ENCODE data around the gene RALGDS. TPM values are rescaled to one million over a fixed set of nuclear protein-coding genes. Genes with fewer than 3 reads are reported as not detected.
"Not testable (repeated sequence)": the region's sequence is repeated elsewhere in the genome, so short reads cannot be mapped to it uniquely, and the experiment has no call there.

The RALGDS gene
- total RNA-seq, 2 donors from 2014 or later, result 45.3 to 77.0 TPM

DNA sequence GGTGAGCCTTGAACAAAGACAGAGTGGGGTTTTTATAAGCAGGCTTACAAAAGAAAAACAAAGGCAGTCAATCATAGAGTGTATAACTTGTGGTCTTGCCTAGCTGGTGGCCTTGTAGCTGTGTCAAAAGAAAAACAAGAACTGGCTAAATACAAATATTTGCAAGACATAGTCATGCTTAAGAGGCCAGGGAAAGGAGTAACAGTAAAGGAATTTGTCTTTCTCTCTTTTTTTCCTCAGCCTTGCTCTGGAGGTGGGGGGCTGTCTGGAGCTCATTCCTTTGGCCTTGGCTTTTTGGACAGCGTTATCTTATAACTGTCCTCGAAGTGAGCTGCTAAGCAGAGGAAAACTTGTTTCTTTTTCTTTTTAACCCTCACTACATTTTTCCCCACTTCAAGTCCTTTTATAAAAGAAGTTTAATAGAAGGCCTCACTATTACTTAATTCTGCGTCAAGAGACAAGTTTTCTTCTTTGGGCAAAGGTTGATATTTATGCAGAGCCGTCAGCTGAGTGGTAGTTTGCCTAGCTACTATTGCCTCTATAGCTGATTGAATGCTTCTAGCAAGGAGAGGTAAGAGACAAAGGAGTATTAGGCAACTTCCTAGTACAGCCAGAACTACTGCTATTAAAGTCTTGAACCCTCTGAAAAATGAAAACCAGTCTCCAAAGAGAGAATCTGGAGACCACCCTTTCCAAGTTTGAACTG, 45.0 kb downstream of the RALGDS start:
- H3K36me3 Mint-ChIP-seq, result no peaks in the 10 kb centered on the region
- no peak for DNase-seq (ENCODE audit: low spot score in 2 of 2)
- H3K27ac Mint-ChIP-seq, result no peak overlapping the region
- H3K9me3 Mint-ChIP-seq, result no peaks in the 10 kb centered on the region
- ATAC-seq, result no peak

DNA sequence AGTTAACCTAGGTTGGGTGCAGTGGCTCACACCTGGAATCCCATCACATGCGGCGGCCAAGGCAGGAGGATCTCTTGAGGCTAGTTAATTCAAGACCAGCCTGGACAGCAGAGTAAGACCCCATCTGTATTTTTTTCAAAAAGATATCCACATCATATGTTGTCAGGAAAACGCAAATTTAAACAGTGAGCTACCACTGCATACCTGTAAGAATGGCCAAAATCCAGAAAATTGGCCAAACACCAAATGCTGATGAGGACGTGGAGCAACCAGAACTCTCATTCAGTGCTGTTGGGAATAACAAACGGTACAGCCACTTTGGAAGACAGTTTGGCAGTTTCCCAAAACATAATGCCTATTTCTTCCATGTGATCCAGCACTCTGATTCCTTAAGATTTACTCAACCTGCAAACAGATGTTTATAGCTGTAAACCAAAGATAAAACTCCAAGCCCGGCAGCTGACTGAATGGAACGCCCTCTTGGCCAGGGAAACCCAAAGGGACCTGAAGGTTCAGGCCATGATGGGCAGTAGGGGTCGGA, 46.9 kb downstream of the RALGDS start:
- Mint-ChIP-seq H3K36me3 (no peaks in the 10 kb centered on the region), H3K27ac (no peak overlapping the region), H3K9me3 (no peaks in the 10 kb centered on the region)
- ATAC-seq (no peak), DNase-seq (ENCODE audit: low spot score in 2 of 2) (no peak)

DNA sequence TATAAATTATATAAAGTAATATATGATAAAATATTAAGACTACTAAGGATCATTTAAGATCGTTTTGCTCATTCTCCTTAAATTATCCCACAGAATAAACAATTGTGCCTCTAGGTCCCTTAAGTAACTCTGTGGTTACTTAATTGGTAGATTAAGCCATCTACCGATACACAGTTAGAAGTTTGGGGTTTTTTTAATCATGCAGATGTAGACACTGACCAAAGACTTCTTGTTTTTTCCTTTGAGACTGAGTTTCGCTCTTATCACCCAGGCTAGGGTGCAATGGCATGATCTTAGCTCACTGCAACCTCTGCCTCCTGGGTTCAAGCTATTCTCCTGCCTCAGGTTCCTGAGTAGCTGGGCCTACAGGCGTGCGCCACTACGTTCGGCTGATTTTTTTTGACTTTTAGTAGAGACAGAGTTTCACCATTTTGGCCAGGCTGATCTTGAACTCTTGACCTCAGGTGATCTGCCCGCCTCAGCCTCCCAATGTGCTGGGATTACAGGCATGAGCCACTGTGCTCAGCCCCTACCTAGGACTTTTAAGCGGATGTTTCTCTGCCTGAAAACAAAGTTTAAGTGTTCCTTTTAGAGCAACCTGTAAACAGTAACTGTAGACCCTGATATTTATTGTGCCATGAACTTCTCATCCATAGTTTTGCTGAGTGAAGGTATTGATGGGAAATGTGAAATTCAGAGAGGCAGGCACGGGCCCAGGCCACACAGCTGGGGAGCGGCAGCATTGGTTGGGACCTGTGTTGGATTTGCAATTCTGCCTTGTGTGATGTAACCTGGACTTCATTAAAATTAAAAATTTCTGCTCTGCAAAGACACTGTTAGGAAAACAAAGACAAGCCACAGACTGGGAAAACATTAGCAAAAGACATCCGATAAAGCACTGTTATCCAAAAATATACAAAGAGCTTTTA, 47.7 kb downstream of the RALGDS start:
- ATAC-seq (no peak), DNase-seq (ENCODE audit: low spot score in 2 of 2) (no peak)
- Mint-ChIP-seq H3K27ac (no peak overlapping the region), H3K9me3 (no peaks in the 10 kb centered on the region), H3K36me3 (no peaks in the 10 kb centered on the region)

DNA sequence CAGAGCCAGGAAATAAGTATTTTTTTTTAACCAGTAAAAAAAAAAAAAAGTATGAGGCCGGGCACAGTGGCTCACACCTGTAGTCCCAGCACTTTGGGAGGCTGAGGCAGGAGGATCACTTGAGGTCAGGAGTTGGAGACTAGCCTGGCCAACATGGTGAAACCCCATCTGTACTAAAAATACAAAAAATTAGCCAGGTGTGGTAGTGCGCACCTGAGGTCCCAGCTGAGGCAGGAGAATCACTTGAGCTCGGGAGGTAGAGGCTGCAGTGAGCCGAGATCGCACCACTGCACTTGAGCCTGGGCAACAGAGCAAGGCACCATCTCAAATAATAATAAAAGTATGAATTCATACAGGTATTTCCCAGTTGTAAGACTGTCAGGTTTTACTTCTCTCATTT, 48.8 kb downstream of the RALGDS start:
- ATAC-seq; DNase-seq (ENCODE audit: low spot score in 2 of 2); H3K36me3 Mint-ChIP-seq; H3K9me3 Mint-ChIP-seq: not testable (repeated sequence)
- H3K27ac Mint-ChIP-seq, result peak overlapping the region in 1 of 2 donors; percentile 90

DNA sequence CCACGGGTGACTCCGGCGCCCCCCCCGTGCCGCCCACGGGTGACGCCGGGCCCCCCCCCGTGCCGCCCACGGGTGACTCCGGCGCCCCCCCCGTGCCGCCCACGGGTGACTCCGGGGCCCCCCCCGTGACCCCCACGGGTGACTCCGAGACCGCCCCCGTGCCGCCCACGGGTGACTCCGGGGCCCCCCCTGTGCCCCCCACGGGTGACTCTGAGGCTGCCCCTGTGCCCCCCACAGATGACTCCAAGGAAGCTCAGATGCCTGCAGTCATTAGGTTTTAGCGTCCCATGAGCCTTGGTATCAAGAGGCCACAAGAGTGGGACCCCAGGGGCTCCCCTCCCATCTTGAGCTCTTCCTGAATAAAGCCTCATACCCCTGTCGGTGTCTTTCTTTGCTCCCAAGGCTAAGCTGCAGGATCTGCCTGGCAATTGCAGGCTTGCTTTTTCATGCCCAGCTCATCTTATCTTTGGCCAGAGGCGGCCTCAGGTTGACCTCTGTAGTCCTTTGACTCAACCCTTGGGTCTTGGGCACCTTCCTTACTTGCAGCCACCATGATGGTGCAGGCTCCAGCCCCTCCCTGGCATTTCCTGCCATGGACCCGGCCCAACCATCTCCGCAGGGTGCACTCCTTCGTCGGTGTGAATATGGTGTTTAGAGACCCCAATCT, 49.4 kb downstream of the RALGDS start:
- Mint-ChIP-seq H3K36me3 (no peaks in the 10 kb centered on the region), H3K9me3 (no peaks in the 10 kb centered on the region), H3K27ac (peak overlapping the region in 1 of 2 donors; percentile 90)
- no peak for DNase-seq (ENCODE audit: low spot score in 2 of 2)
- ATAC-seq, result no peak

DNA sequence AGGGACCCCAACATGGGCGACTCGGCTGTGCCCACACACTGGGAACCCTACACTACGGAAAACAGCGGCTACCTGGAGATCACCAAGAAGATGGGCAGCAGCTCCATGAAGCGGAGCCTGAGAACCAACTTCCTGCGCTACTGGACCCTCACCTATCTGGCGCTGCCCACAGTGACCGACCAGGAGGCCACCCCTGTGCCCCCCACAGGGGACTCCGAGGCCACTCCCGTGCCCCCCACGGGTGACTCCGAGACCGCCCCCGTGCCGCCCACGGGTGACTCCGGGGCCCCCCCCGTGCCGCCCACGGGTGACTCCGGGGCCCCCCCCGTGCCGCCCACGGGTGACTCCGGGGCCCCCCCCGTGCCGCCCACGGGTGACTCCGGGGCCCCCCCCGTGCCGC, 50.1 kb downstream of the RALGDS start:
- not testable (repeated sequence) for ATAC-seq; H3K36me3 Mint-ChIP-seq; H3K9me3 Mint-ChIP-seq; H3K27ac Mint-ChIP-seq; DNase-seq (ENCODE audit: low spot score in 2 of 2)

DNA sequence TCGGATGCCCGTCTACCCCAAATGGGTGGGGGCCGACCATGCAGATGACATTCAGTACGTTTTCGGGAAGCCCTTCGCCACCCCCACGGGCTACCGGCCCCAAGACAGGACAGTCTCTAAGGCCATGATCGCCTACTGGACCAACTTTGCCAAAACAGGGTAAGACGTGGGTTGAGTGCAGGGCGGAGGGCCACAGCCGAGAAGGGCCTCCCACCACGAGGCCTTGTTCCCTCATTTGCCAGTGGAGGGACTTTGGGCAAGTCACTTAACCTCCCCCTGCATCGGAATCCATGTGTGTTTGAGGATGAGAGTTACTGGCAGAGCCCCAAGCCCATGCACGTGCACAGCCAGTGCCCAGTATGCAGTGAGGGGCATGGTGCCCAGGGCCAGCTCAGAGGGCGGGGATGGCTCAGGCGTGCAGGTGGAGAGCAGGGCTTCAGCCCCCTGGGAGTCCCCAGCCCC, 50.5 kb downstream of the RALGDS start:
- not testable (repeated sequence) for H3K36me3 Mint-ChIP-seq; H3K27ac Mint-ChIP-seq; DNase-seq (ENCODE audit: low spot score in 2 of 2); H3K9me3 Mint-ChIP-seq
- ATAC-seq, result peak in 1 of 2 donors; percentile 49

DNA sequence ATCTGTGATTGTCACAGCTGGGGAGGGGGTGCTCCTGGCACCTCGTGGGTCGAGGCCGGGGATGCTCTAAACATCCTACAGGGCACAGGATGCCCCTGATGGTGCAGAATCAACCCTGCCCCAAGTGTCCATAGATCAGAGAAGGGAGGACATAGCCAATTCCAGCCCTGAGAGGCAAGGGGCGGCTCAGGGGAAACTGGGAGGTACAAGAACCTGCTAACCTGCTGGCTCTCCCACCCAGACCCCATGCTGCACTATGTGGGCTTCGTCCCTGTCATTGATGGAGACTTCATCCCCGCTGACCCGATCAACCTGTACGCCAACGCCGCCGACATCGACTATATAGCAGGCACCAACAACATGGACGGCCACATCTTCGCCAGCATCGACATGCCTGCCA, 52.6 kb downstream of the RALGDS start:
- not testable (repeated sequence) for H3K9me3 Mint-ChIP-seq; ATAC-seq; H3K27ac Mint-ChIP-seq; H3K36me3 Mint-ChIP-seq; DNase-seq (ENCODE audit: low spot score in 2 of 2)

DNA sequence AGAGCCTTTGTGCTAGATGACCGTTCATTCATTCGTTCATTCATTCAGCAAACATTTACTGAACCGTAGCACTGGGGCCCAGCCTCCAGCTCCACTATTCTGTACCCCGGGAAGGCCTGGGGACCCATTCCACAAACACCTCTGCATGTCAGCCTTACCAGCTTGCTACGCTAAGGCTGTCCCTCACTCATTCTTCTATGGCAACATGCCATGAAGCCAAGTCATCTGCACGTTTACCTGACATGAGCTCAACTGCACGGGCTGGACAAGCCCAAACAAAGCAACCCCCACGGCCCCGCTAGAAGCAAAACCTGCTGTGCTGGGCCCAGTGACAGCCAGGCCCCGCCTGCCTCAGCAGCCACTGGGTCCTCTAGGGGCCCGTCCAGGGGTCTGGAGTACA, 53.2 kb downstream of the RALGDS start:
- no peak overlapping the region for H3K27ac Mint-ChIP-seq
- H3K9me3 Mint-ChIP-seq, result no peaks in the 10 kb centered on the region
- no peak for ATAC-seq
- DNase-seq (ENCODE audit: low spot score in 2 of 2), result no peak
- no peaks in the 10 kb centered on the region for H3K36me3 Mint-ChIP-seq

DNA sequence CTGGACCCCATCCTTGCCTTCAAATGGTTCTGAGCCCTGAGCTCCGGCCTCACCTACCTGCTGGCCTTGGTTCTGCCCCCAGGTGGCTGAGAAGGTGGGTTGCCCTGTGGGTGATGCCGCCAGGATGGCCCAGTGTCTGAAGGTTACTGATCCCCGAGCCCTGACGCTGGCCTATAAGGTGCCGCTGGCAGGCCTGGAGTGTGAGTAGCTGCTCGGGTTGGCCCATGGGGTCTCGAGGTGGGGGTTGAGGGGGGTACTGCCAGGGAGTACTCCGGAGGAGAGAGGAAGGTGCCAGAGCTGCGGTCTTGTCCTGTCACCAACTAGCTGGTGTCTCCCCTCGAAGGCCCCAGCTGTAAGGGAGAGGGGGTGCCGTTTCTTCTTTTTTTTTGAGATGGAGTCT, 54.0 kb downstream of the RALGDS start:
- no peak for ATAC-seq
- DNase-seq (ENCODE audit: low spot score in 2 of 2), result no peak
- no peaks in the 10 kb centered on the region for H3K36me3 Mint-ChIP-seq
- no peaks in the 10 kb centered on the region for H3K9me3 Mint-ChIP-seq
- H3K27ac Mint-ChIP-seq, result no peak overlapping the region

DNA sequence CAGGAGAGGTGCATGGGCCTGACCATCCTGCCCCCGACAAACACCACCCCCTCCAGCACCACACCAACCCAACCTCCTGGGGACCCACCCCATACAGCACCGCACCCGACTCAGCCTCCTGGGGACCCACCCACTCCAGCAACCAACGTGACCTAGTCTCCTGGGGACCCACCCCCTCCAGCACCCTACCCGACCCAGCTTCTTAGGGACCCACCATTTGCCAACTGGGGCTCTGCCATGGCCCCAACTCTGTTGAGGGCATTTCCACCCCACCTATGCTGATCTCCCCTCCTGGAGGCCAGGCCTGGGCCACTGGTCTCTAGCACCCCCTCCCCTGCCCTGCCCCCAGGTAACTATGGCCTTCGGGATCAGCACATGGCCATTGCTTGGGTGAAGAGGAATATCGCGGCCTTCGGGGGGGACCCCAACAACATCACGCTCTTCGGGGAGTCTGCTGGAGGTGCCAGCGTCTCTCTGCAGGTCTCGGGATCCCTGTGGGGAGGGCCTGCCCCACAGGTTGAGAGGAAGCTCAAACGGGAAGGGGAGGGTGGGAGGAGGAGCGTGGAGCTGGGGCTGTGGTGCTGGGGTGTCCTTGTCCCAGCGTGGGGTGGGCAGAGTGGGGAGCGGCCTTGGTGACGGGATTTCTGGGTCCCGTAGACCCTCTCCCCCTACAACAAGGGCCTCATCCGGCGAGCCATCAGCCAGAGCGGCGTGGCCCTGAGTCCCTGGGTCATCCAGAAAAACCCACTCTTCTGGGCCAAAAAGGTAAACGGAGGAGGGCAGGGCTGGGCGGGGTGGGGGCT, 54.7 kb downstream of the RALGDS start:
- Mint-ChIP-seq H3K27ac (no peak overlapping the region), H3K9me3 (no peaks in the 10 kb centered on the region), H3K36me3 (no peaks in the 10 kb centered on the region)
- DNase-seq (ENCODE audit: low spot score in 2 of 2) (no peak), ATAC-seq (no peak)

DNA sequence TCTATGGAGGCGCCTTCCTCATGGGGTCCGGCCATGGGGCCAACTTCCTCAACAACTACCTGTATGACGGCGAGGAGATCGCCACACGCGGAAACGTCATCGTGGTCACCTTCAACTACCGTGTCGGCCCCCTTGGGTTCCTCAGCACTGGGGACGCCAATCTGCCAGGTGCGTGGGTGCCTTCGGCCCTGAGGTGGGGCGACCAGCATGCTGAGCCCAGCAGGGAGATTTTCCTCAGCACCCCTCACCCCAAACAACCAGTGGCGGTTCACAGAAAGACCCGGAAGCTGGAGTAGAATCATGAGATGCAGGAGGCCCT, 56.0 kb downstream of the RALGDS start:
- Mint-ChIP-seq H3K36me3 (no peaks in the 10 kb centered on the region), H3K27ac (no peak overlapping the region), H3K9me3 (no peaks in the 10 kb centered on the region)
- ATAC-seq (no peak), DNase-seq (ENCODE audit: low spot score in 2 of 2) (no peak)

DNA sequence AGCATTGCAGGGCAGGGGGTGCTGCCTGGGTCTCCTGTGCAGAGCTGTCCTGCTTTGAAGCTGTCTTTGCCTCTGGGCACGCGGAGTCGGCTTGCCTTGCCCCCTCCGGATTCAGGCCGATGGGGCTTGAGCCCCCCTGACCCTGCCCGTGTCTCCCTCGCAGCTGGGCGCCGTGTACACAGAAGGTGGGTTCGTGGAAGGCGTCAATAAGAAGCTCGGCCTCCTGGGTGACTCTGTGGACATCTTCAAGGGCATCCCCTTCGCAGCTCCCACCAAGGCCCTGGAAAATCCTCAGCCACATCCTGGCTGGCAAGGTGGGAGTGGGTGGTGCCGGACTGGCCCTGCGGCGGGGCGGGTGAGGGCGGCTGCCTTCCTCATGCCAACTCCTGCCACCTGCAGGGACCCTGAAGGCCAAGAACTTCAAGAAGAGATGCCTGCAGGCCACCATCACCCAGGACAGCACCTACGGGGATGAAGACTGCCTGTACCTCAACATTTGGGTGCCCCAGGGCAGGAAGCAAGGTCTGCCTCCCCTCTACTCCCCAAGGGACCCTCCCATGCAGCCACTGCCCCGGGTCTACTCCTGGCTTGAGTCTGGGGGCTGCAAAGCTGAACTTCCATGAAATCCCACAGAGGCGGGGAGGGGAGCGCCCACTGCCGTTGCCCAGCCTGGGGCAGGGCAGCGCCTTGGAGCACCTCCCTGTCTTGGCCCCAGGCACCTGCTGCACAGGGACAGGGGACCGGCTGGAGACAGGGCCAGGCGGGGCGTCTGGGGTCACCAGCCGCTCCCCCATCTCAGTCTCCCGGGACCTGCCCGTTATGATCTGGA, 56.6 kb downstream of the RALGDS start:
- peak overlapping the region in 1 of 2 donors; percentile 65 for H3K27ac Mint-ChIP-seq
- DNase-seq (ENCODE audit: low spot score in 2 of 2) (no peak), ATAC-seq (no peak)
- no peaks in the 10 kb centered on the region for H3K36me3 Mint-ChIP-seq
- H3K9me3 Mint-ChIP-seq, result no peaks in the 10 kb centered on the region

DNA sequence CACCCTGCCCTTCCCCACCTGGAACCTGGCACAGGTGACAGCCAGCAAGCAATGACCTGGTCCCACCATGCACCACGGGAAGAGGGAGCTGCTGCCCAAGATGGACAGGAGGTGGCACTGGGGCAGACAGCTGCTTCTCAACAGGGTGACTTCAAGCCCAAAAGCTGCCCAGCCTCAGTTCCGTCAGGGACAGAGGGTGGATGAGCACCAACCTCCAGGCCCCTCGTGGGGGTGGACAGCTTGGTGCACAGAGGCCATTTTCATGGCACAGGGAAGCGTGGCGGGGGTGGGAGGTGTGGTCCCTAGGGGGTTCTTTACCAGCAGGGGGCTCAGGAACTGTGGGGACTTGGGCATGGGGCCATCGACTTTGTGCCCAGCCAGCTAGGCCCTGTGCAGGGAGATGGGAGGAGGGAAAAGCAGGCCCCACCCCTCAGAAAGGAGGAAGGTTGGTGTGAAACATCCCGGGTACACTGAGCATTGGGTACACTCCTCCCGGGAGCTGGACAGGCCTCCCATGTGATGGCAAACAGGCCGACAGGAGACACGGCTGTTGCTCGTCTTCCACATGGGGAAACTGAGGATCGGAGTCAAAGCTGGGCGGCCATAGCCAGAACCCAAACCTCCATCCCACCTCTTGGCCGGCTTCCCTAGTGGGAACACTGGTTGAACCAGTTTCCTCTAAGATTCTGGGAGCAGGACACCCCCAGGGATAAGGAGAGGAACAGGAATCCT, 57.4 kb downstream of the RALGDS start:
- Mint-ChIP-seq H3K27ac (peak overlapping the region in 1 of 2 donors; percentile 65), H3K36me3 (no peaks in the 10 kb centered on the region), H3K9me3 (no peaks in the 10 kb centered on the region)
- DNase-seq (ENCODE audit: low spot score in 2 of 2) (no peak), ATAC-seq (no peak)

DNA sequence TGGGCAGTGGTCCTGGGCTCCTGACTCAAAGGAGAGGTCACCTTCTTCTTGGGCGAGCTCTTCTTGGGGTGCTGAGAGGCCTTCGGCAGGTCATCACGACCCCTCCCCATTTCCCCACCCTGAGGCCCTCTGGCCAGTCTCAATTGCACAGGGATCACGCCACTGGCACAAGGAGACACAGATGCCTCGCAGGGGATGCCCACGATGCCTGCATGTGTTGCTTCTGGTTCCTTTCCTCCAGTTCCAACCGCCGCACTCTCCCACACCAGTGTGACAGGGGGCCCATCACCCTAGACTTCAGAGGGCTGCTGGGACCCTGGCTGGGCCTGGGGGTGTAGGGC, 57.9 kb downstream of the RALGDS start:
- ATAC-seq (no peak), DNase-seq (ENCODE audit: low spot score in 2 of 2) (no peak)
- H3K27ac Mint-ChIP-seq, result peak overlapping the region in 1 of 2 donors; percentile 65
- H3K9me3 Mint-ChIP-seq, result no peaks in the 10 kb centered on the region
- H3K36me3 Mint-ChIP-seq, result peaks cover 0 to under 1% of the 10 kb centered on the region in 2 donors

Data from activated naive CD4-positive, alpha-beta T cell treated with anti-CD3 and anti-CD28 coated beads, Interleukin-2, amount 50 U/mL, for 72 hours (primary cell).